OCI-LY7 (cell line): ENCODE data around the gene CRADD.

Source experiments
- CTCF ChIP-seq: fragments of 200-600 bp; sonication (generic); conservative IDR thresholded peaks from 2 replicates; pipeline ENCODE4 v1.5.1; 2014; ENCODE audit warnings: mild to moderate bottlenecking, antibody characterized with exemption, low read length, moderate library complexity, mixed read lengths
- EZH2phosphoT487 ChIP-seq: fragments of 200-600 bp; sonication (generic); IDR thresholded peaks from 2 replicates; pipeline ENCODE4 v1.6.1; 2018; ENCODE audit warnings: low read depth, borderline replicate concordance, mild to moderate bottlenecking, mixed run types, antibody characterized with exemption, low read length, moderate library complexity, mixed read lengths

- TF ChIP-seq EZH2phosphoT487 = no peak
- no peak for TF ChIP-seq CTCF
Measured at GRCh38 chr12:93850481-93851256, 173.5 kb downstream of the CRADD start.
